ENCODE results near the gene SETD3. TPM values are rescaled to one million over a fixed set of nuclear protein-coding genes. Genes with fewer than 3 reads are reported as not detected.

Gene SETD3
- total RNA-seq, 1 experiment from 2014 or later: 47.8 TPM

- DNase-seq (ENCODE audit: low read depth, low spot score): no peak
- in situ Hi-C loops (cut with HindIII; ENCODE audit: low pct_unique_long_range_greater_than_20kb, low sequenced_read_pairs): no loop called here
Observed at GRCh38 chr14:99441918-99442317, 38.7 kb downstream of the SETD3 start.

GRCh38 chr14:99441157-99441870, 39.3 kb downstream of the SETD3 start:
- in situ Hi-C loops (cut with HindIII; ENCODE audit: low pct_unique_long_range_greater_than_20kb, low sequenced_read_pairs): no loop called here
- DNase-seq (ENCODE audit: low read depth, low spot score): peak; percentile 14

- DNase-seq (ENCODE audit: low read depth, low spot score): no peak
- in situ Hi-C loops (cut with HindIII; ENCODE audit: low pct_unique_long_range_greater_than_20kb, low sequenced_read_pairs): no loop called here
Observed at GRCh38 chr14:99440278-99440677, 40.4 kb downstream of the SETD3 start.

GRCh38 chr14:99437706-99438105, 43.0 kb downstream of the SETD3 start:
- no peak for DNase-seq (ENCODE audit: low read depth, low spot score)
- in situ Hi-C loops (cut with HindIII; ENCODE audit: low pct_unique_long_range_greater_than_20kb, low sequenced_read_pairs): no loop called here

- no peak for DNase-seq (ENCODE audit: low read depth, low spot score)
- in situ Hi-C loops (cut with HindIII; ENCODE audit: low pct_unique_long_range_greater_than_20kb, low sequenced_read_pairs): no loop called here
Observed at GRCh38 chr14:99436247-99437180, 44.1 kb downstream of the SETD3 start.

- in situ Hi-C loops (cut with HindIII; ENCODE audit: low pct_unique_long_range_greater_than_20kb, low sequenced_read_pairs): no loop called here
- DNase-seq (ENCODE audit: low read depth, low spot score): no peak
Observed at GRCh38 chr14:99435327-99435726, 45.3 kb downstream of the SETD3 start.

GRCh38 chr14:99432485-99432884, 48.2 kb downstream of the SETD3 start:
- in situ Hi-C loops (cut with HindIII; ENCODE audit: low pct_unique_long_range_greater_than_20kb, low sequenced_read_pairs): no loop called here

GRCh38 chr14:99431986-99432385, 48.7 kb downstream of the SETD3 start:
- in situ Hi-C loops (cut with HindIII; ENCODE audit: low pct_unique_long_range_greater_than_20kb, low sequenced_read_pairs): no loop called here
- DNase-seq (ENCODE audit: low read depth, low spot score): no peak

More at GRCh38 chr14:99432485-99432884, 48.2 kb downstream of the SETD3 start:
- DNase-seq (ENCODE audit: low read depth, low spot score): no peak

GRCh38 chr14:99430491-99430890, 50.2 kb downstream of the SETD3 start:
- peak; percentile 21 for DNase-seq (ENCODE audit: low read depth, low spot score)
- in situ Hi-C loops (cut with HindIII; ENCODE audit: low pct_unique_long_range_greater_than_20kb, low sequenced_read_pairs): no loop called here

- no peak for DNase-seq (ENCODE audit: low read depth, low spot score)
- in situ Hi-C loops (cut with HindIII; ENCODE audit: low pct_unique_long_range_greater_than_20kb, low sequenced_read_pairs): no loop called here
Observed at GRCh38 chr14:99427632-99428300, 52.9 kb downstream of the SETD3 start.

GRCh38 chr14:99426813-99427346, 53.8 kb downstream of the SETD3 start:
- in situ Hi-C loops (cut with HindIII; ENCODE audit: low pct_unique_long_range_greater_than_20kb, low sequenced_read_pairs): no loop called here
- no peak for DNase-seq (ENCODE audit: low read depth, low spot score)

- in situ Hi-C loops (cut with HindIII; ENCODE audit: low pct_unique_long_range_greater_than_20kb, low sequenced_read_pairs): no loop called here
- no peak for DNase-seq (ENCODE audit: low read depth, low spot score)
Observed at GRCh38 chr14:99426265-99426664, 54.4 kb downstream of the SETD3 start.

- in situ Hi-C loops (cut with HindIII; ENCODE audit: low pct_unique_long_range_greater_than_20kb, low sequenced_read_pairs): no loop called here
Observed at GRCh38 chr14:99425272-99425681, 55.4 kb downstream of the SETD3 start.

GRCh38 chr14:99424306-99424877, 56.3 kb downstream of the SETD3 start:
- in situ Hi-C loops (cut with HindIII; ENCODE audit: low pct_unique_long_range_greater_than_20kb, low sequenced_read_pairs): no loop called here
- no peak for DNase-seq (ENCODE audit: low read depth, low spot score)

More at GRCh38 chr14:99425272-99425681, 55.4 kb downstream of the SETD3 start:
- no peak for DNase-seq (ENCODE audit: low read depth, low spot score)

GRCh38 chr14:99423434-99423833, 57.2 kb downstream of the SETD3 start:
- no peak for DNase-seq (ENCODE audit: low read depth, low spot score)
- in situ Hi-C loops (cut with HindIII; ENCODE audit: low pct_unique_long_range_greater_than_20kb, low sequenced_read_pairs): no loop called here

GRCh38 chr14:99422228-99423010, 58.2 kb downstream of the SETD3 start:
- in situ Hi-C loops (cut with HindIII; ENCODE audit: low pct_unique_long_range_greater_than_20kb, low sequenced_read_pairs): no loop called here
- no peak for DNase-seq (ENCODE audit: low read depth, low spot score)

GRCh38 chr14:99420711-99421110, 59.9 kb downstream of the SETD3 start:
- in situ Hi-C loops (cut with HindIII; ENCODE audit: low pct_unique_long_range_greater_than_20kb, low sequenced_read_pairs): no loop called here
- DNase-seq (ENCODE audit: low read depth, low spot score): no peak

All from SK-MEL-5 (cell line).